HCT116 (cell line): ENCODE data around the gene TMTC2.

Source experiments
- EGR1 ChIP-seq: IDR thresholded peaks from 2 replicates; pipeline ENCODE4 v1.6.1; 2012; ENCODE audit warnings: low read depth
- ELF1 ChIP-seq: IDR thresholded peaks from 2 replicates; pipeline ENCODE4 v1.6.1; 2012; ENCODE audit warnings: low read depth, borderline replicate concordance
- EZH2 ChIP-seq: fragments of 200-600 bp; sonication (generic); IDR thresholded peaks from 2 replicates; pipeline ENCODE4 v1.6.1; 2017; ENCODE audit warnings: antibody characterized with exemption, mixed run types
- EZH2phosphoT487 ChIP-seq: fragments of 200-600 bp; IDR thresholded peaks from 2 replicates; pipeline ENCODE4 v1.6.1; 2018; ENCODE audit warnings: antibody characterized with exemption, borderline replicate concordance
- JUND ChIP-seq: IDR thresholded peaks from 2 replicates; pipeline ENCODE4 v1.6.1; 2012
- POLR2A ChIP-seq: IDR thresholded peaks from 2 replicates; pipeline ENCODE4 v1.7.0; 2011; ENCODE audit warnings: borderline replicate concordance; ENCODE audit not compliant: insufficient read depth, insufficient read length; ENCODE audit errors: extremely low read depth
- POLR2AphosphoS5 ChIP-seq: IDR thresholded peaks from 2 replicates; pipeline ENCODE4 v1.6.1; 2011; ENCODE audit warnings: mild to moderate bottlenecking, low read depth, low read length, moderate library complexity
- RAD21 ChIP-seq: IDR thresholded peaks from 2 replicates; pipeline ENCODE4 v1.6.1; 2012; ENCODE audit warnings: low read depth, mild to moderate bottlenecking
- SP1 ChIP-seq: IDR thresholded peaks from 2 replicates; pipeline ENCODE4 v1.6.1; 2012; ENCODE audit warnings: low read depth
- SRF ChIP-seq: IDR thresholded peaks from 2 replicates; pipeline ENCODE4 v1.6.1; 2012; ENCODE audit warnings: low read depth
- YY1 ChIP-seq: IDR thresholded peaks from 2 replicates; pipeline ENCODE4 v1.6.1; 2011; ENCODE audit warnings: low read length, low read depth, moderate library complexity, mild to moderate bottlenecking; ENCODE audit not compliant: insufficient replicate concordance; ENCODE audit errors: extremely low read depth
- TF ChIP-seq, protein P1 (sequence below), 3 experiments: fragments of 200-600 bp in 1 of 3; sonication (generic) in 1 of 3; IDR thresholded peaks in 2 of 3; conservative IDR thresholded peaks in 1 of 3; 2 replicates each; pipeline ENCODE4 v1.5.1; 2012 to 2017; ENCODE audit warnings: low read depth in 2 of 3, low read length in 2 of 3, antibody characterized with exemption in 1 of 3, borderline replicate concordance in 1 of 3, control low read depth in 1 of 3, mild to moderate bottlenecking in 1 of 3, mixed read lengths in 1 of 3, mixed run types in 1 of 3, moderate library complexity in 1 of 3; ENCODE audit not compliant: insufficient read depth in 1 of 3
- TF ChIP-seq, protein P2 (sequence below): IDR thresholded peaks from 2 replicates; pipeline ENCODE4 v1.6.1; 2012; ENCODE audit warnings: low read depth
- TF ChIP-seq, protein P3 (sequence below): IDR thresholded peaks from 2 replicates; pipeline ENCODE4 v1.6.1; 2012

DNA sequence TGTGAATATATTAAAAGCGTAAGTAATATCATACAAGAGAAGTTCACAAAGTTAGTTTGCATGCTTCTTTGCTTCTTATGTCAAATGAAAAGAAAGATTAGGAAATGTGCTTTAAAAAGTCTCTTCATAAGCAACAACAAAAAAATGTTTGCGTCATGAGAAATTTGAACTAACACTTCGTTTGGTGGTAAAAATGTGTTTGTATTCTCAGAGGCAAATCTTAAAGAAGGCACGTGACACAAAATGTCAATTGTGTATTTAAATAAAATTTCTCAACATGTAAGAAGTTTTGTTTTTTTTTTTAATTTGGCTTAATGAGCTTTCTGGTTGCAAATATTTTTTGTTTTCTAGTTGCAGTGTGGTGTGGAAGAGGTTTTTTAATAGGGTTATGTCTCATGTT, 93.8 kb downstream of the TMTC2 start:
- TF ChIP-seq, protein P1, sequence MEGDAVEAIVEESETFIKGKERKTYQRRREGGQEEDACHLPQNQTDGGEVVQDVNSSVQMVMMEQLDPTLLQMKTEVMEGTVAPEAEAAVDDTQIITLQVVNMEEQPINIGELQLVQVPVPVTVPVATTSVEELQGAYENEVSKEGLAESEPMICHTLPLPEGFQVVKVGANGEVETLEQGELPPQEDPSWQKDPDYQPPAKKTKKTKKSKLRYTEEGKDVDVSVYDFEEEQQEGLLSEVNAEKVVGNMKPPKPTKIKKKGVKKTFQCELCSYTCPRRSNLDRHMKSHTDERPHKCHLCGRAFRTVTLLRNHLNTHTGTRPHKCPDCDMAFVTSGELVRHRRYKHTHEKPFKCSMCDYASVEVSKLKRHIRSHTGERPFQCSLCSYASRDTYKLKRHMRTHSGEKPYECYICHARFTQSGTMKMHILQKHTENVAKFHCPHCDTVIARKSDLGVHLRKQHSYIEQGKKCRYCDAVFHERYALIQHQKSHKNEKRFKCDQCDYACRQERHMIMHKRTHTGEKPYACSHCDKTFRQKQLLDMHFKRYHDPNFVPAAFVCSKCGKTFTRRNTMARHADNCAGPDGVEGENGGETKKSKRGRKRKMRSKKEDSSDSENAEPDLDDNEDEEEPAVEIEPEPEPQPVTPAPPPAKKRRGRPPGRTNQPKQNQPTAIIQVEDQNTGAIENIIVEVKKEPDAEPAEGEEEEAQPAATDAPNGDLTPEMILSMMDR (IDR thresholded peaks at IDR 0.05 in 2 of 3, conservative IDR thresholded peaks at IDR 0.05 in 1 of 3; ENCODE audit: borderline replicate concordance in 1 of 3, insufficient read depth in 1 of 3, low read depth in 2 of 3, low read length in 2 of 3) = no peak
- TF ChIP-seq POLR2A = no peak
- TF ChIP-seq, protein P2, sequence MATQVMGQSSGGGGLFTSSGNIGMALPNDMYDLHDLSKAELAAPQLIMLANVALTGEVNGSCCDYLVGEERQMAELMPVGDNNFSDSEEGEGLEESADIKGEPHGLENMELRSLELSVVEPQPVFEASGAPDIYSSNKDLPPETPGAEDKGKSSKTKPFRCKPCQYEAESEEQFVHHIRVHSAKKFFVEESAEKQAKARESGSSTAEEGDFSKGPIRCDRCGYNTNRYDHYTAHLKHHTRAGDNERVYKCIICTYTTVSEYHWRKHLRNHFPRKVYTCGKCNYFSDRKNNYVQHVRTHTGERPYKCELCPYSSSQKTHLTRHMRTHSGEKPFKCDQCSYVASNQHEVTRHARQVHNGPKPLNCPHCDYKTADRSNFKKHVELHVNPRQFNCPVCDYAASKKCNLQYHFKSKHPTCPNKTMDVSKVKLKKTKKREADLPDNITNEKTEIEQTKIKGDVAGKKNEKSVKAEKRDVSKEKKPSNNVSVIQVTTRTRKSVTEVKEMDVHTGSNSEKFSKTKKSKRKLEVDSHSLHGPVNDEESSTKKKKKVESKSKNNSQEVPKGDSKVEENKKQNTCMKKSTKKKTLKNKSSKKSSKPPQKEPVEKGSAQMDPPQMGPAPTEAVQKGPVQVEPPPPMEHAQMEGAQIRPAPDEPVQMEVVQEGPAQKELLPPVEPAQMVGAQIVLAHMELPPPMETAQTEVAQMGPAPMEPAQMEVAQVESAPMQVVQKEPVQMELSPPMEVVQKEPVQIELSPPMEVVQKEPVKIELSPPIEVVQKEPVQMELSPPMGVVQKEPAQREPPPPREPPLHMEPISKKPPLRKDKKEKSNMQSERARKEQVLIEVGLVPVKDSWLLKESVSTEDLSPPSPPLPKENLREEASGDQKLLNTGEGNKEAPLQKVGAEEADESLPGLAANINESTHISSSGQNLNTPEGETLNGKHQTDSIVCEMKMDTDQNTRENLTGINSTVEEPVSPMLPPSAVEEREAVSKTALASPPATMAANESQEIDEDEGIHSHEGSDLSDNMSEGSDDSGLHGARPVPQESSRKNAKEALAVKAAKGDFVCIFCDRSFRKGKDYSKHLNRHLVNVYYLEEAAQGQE = no peak
- no peak for TF ChIP-seq POLR2AphosphoS5
- no peak for TF ChIP-seq EZH2phosphoT487
- TF ChIP-seq SRF = no peak
- TF ChIP-seq EZH2 = no peak
- no peak for TF ChIP-seq RAD21
- no peak for TF ChIP-seq YY1
- no peak for TF ChIP-seq EGR1
- TF ChIP-seq JUND = no peak
- TF ChIP-seq, protein P3, sequence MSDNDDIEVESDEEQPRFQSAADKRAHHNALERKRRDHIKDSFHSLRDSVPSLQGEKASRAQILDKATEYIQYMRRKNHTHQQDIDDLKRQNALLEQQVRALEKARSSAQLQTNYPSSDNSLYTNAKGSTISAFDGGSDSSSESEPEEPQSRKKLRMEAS = no peak
- no peak for TF ChIP-seq ELF1
- TF ChIP-seq SP1 = no peak
